Activated CD4-positive, alpha-beta T cell treated with anti-CD3 and anti-CD28 coated beads, Interleukin-2, amount 50 U/mL, for 4 hours (primary cell): Measurements from ENCODE around the gene ARID1B.

ENCODE experiments used
- DNase-seq, 2 experiments: peaks; one replicate each; pipeline ENCODE4 v3.0.0-alpha.2; 2020

Gene ARID1B

GRCh38 chr6:156857573-156857972, 80.4 kb downstream of the ARID1B start:
- no peak for DNase-seq

GRCh38 chr6:156859686-156860085, 82.5 kb downstream of the ARID1B start:
- no peak for DNase-seq

GRCh38 chr6:156862711-156863110, 85.5 kb downstream of the ARID1B start:
- DNase-seq: peak; percentile 11 to 18

GRCh38 chr6:156863504-156863903, 86.3 kb downstream of the ARID1B start:
- DNase-seq: no peak

- no peak for DNase-seq
Observed at GRCh38 chr6:156864557-156864956, 87.4 kb downstream of the ARID1B start.

- DNase-seq: no peak
Observed at GRCh38 chr6:156865019-156865629, 87.9 kb downstream of the ARID1B start.

GRCh38 chr6:156866220-156867015, 89.2 kb downstream of the ARID1B start:
- DNase-seq: peak in 1 of 2 experiments; percentile 22

- DNase-seq: no peak
Observed at GRCh38 chr6:156867121-156867520, 89.9 kb downstream of the ARID1B start.

GRCh38 chr6:156868385-156868784, 91.2 kb downstream of the ARID1B start:
- no peak for DNase-seq

GRCh38 chr6:156869980-156870398, 92.8 kb downstream of the ARID1B start:
- DNase-seq: no peak

- no peak for DNase-seq
Observed at GRCh38 chr6:156870924-156871539, 93.9 kb downstream of the ARID1B start.

- no peak for DNase-seq
Observed at GRCh38 chr6:156872903-156873302, 95.7 kb downstream of the ARID1B start.

GRCh38 chr6:156873654-156874380, 96.6 kb downstream of the ARID1B start:
- DNase-seq: no peak

- no peak for DNase-seq
Observed at GRCh38 chr6:156875062-156875461, 97.9 kb downstream of the ARID1B start.

- no peak for DNase-seq
Observed at GRCh38 chr6:156876302-156876701, 99.1 kb downstream of the ARID1B start.

GRCh38 chr6:156877126-156877863, 100.1 kb downstream of the ARID1B start:
- no peak for DNase-seq

- no peak for DNase-seq
Observed at GRCh38 chr6:156878681-156879080, 101.5 kb downstream of the ARID1B start.

GRCh38 chr6:156879186-156879585, 102.0 kb downstream of the ARID1B start:
- DNase-seq: no peak

- no peak for DNase-seq
Observed at GRCh38 chr6:156879591-156879990, 102.4 kb downstream of the ARID1B start.

GRCh38 chr6:156880913-156881312, 103.7 kb downstream of the ARID1B start:
- DNase-seq: no peak

GRCh38 chr6:156881687-156882629, 104.8 kb downstream of the ARID1B start:
- no peak for DNase-seq
